ENCODE results near the gene GGT7.
A peak's percentile ranks its signal among the peaks of the same experiment; 100 is the strongest.
"Not testable (repeated sequence)": the region's sequence is repeated elsewhere in the genome, so short reads cannot be mapped to it uniquely, and the experiment has no call there.

Gene GGT7

DNA sequence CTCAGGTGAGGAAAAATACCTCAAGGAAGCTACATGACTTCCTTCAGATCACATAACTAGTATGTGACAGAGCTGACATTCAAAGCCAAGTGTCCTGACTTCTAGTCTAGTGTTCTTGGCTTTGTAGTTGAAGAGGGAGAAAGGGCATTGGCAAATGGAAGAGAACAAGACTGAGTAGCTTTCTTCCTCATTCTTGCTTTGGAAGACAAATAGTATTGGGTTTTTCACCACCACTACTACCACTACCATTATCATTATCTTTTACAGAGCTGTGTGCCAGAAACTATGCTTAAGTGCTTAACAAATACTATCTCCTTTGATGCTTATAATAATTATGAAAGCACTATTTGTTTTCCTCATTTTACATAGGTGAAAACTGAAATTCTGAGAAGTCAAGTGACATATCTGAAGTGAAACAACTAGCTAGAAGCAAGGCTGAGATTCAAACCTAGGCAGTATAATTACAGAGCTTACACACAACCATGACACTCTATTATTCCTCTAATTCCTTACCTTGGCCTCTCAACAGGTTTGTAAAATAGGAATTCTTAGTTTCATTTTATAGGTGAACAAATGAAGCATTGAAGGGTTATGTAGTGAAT is 10.5 kb upstream of the GGT7 start:
- TF ChIP-seq, protein P1, sequence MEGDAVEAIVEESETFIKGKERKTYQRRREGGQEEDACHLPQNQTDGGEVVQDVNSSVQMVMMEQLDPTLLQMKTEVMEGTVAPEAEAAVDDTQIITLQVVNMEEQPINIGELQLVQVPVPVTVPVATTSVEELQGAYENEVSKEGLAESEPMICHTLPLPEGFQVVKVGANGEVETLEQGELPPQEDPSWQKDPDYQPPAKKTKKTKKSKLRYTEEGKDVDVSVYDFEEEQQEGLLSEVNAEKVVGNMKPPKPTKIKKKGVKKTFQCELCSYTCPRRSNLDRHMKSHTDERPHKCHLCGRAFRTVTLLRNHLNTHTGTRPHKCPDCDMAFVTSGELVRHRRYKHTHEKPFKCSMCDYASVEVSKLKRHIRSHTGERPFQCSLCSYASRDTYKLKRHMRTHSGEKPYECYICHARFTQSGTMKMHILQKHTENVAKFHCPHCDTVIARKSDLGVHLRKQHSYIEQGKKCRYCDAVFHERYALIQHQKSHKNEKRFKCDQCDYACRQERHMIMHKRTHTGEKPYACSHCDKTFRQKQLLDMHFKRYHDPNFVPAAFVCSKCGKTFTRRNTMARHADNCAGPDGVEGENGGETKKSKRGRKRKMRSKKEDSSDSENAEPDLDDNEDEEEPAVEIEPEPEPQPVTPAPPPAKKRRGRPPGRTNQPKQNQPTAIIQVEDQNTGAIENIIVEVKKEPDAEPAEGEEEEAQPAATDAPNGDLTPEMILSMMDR (IDR thresholded peaks at IDR 0.05; ENCODE audit: control insufficient read depth, extremely low read depth, insufficient read depth) = no peak
- no peak for DNase-seq (ENCODE audit: low read depth)
- H3K4me3 ChIP-seq (ENCODE audit: low read depth, low read length) = no peak overlapping the region

DNA sequence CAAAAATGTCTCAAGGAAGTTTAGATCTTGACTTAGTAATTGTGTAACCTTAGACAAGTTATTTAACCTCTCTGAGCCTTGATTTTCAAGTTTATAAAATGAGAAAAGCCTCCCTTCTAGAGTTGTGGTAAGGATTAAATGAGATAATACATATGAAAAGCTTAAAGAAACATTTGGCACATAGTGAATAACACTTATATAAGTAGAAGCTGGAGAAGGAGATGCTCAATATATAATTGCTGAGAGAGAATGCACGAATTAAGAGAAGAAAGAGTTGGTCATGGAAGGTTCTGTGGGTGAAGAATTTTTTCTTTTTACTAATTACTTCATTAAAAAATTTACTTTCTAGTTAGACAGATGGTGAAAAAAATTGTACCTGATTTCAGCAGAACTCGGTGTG is 9.0 kb upstream of the GGT7 start:
- H3K4me3 ChIP-seq (ENCODE audit: low read depth, low read length) = no peak overlapping the region
- no peak for DNase-seq (ENCODE audit: low read depth)
- TF ChIP-seq, protein P1 (IDR thresholded peaks at IDR 0.05; ENCODE audit: control insufficient read depth, extremely low read depth, insufficient read depth) = no peak

DNA sequence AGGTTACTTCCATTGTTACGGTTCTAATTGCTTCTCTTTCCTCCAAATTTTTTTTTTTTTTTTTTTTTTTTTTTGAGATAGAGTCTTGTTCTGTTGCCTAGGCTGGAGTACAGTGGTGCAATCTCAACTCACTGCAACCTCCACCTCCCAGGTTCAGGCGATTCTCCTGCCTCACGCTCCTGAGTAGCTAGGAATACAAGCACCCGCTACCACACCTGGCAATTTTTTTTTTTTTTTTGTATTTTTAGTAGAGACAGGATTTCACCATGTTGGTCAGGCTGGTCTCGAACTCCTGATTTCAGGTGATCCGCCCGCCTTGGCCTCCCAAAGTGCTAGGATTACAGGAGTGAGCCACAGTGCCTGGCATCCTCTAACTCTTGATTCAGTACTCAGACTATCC is 8.3 kb upstream of the GGT7 start:
- not testable (repeated sequence) for H3K4me3 ChIP-seq (ENCODE audit: low read depth, low read length); DNase-seq (ENCODE audit: low read depth)

DNA sequence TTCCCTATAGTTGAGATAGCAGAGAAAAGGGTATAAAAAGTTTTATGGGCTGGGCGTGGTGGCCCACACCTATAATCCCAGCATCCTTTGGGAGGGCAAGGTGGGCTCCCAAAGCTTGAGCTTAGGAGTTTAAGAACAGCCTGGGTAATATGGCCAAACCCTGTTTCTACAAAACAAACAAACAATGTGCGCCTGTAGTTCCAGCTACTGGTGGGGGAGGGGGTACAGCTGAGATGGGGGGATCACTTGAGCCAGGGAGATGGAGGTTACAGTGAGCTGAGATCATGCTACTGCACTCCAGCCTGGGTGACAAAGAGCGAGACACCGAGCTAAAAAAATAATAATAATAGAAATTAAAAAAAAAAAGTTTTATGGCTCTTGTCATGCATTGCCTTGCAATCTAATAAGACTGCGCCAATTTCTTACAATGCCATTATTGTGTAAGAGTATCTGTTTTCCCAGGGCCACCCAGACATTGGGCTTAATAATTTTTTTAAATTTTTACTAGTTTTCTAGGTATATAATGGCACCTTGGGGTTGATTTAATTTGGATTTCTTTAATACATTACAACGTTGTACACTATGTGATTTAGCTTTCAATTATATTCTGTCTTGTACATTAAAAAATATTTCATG is 7.7 kb upstream of the GGT7 start:
- DNase-seq (ENCODE audit: low read depth) = no peak
- H3K4me3 ChIP-seq (ENCODE audit: low read depth, low read length) = no peak overlapping the region
- TF ChIP-seq, protein P1 (IDR thresholded peaks at IDR 0.05; ENCODE audit: control insufficient read depth, extremely low read depth, insufficient read depth) = no peak

DNA sequence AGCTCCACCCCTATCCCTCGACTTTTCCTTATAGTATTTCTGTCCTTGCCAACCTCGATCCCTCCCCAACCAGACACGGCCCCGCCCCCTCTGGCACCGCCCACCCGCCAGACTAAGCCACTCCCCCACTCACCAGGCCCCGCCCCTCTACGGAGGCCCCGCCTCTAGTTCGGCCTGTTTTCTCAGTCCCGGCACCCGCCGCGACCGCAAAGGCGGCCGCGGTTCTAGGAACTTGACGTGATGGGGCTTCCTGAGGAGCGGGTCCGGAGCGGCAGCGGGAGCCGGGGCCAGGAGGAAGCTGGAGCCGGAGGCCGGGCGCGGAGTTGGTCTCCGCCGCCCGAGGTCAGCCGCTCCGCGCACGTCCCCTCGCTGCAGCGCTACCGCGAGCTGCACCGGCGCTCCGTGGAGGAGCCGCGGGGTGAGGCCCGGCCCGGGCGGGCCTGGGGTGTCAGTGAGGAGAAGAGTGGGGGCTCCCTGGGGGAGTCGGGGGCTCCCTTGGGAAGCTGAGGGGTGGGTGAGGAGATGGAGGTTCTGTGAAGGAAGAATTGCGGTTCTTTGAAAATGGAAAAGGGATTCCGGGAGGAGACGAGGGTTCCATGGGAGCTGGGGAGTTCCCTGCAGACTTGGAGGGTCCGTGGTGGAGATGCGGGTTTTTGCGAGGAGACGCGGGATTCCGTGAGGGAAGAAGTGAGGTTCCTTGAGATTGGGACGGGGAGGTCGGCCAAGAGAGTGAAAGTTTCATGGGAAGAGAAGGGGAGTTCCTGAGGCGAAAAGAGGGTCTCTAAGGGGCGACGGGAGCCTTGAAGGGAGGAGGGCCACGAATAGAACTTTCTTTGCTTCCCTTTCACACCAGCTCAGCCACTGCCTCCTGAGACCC is 4.0 kb upstream of the GGT7 start, which contains the start of gene ACSS2:
TSS of gene ACSS2 (plus strand) at position 207 of the 877 bp plus-strand sequence. CDS start at position 241, 34 bp downstream.
- H3K4me3 ChIP-seq (ENCODE audit: low read depth, low read length) = peak within 1 kb of the TSS; percentile 67
- no peak for DNase-seq (ENCODE audit: low read depth)
- TF ChIP-seq, protein P1 (IDR thresholded peaks at IDR 0.05; ENCODE audit: control insufficient read depth, extremely low read depth, insufficient read depth) = no peak

DNA sequence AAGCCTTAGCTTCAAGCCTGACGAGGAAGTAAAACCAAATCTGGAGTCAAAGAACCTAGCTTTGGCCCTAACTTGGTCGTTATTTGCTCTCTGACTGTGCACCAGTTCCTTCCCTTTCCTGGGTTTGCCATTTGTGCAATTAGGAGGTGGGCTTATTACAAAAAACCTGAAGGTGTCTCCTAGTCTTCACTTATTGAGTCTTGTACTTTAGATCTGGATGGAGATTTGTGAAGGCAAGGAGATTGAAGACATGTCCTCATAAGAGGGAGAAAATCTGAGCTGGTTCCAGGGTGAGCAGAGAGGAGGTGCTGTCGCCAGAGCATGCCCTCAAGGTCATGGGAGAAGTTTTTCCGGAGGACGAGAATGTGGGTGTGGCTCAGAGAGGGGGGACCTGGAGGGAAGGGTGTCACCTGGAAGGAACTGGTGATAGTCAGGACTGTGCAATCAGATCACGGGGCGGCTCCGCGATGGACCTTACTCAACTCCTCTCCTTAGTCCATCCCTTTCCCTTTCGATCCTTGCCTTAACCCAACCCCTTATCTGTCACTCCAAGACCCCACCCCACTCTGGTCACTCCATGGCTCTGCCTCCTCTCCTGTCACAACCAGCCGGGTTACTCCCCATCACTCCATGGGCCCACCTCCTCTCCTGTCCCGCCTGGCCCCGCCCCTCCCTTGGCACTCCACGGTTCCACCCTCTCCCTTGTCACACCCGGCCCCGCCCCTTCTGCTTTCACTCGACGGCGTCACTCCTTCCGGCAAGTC is 3.2 kb upstream of the GGT7 start:
- TF ChIP-seq, protein P1 (IDR thresholded peaks at IDR 0.05; ENCODE audit: control insufficient read depth, extremely low read depth, insufficient read depth) = no peak
- peak; percentile 99 for DNase-seq (ENCODE audit: low read depth)
- peak overlapping the region; percentile 67 for H3K4me3 ChIP-seq (ENCODE audit: low read depth, low read length)
